Stimulated activated memory B cell treated with anti-CD40 and anti-IgM and Interleukin-4, amounts not matched to agents 10 μg/mL and 1 μg/mL and 100 μg/mL, for 72 hours (primary cell): ENCODE measurements around the gene ADGRG2.
"Not testable (repeated sequence)": the region's sequence is repeated elsewhere in the genome, so short reads cannot be mapped to it uniquely, and the experiment has no call there.

Experiments
- ATAC-seq: fragments of 150-1000 bp; cut with Tn5 transposase; 2 replicates; pipeline ENCODE4 v1.10.0; 2021
- H3K27ac Mint-ChIP-seq: one replicate; pipeline ENCODE4 v1.8.0; 2022; ENCODE audit warnings: mild to moderate bottlenecking, mixed read lengths
- H3K27me3 Mint-ChIP-seq: one replicate; pipeline ENCODE4 v1.8.0; 2022; ENCODE audit warnings: mixed read lengths
- H3K36me3 Mint-ChIP-seq: one replicate; pipeline ENCODE4 v1.8.0; 2022; ENCODE audit warnings: mixed read lengths
- H3K4me1 Mint-ChIP-seq: one replicate; pipeline ENCODE4 v1.8.0; 2022; ENCODE audit warnings: mixed read lengths
- H3K4me3 Mint-ChIP-seq: one replicate; pipeline ENCODE4 v1.8.0; 2022; ENCODE audit warnings: mild to moderate bottlenecking, moderate library complexity, mixed read lengths
- H3K9me3 Mint-ChIP-seq: one replicate; pipeline ENCODE4 v1.8.0; 2022; ENCODE audit warnings: mixed read lengths

Gene ADGRG2

GRCh38 chrX:19057856-19058255, 64.4 kb downstream of the ADGRG2 start:
- H3K9me3 Mint-ChIP-seq = no peaks in the 10 kb centered on the region

DNA sequence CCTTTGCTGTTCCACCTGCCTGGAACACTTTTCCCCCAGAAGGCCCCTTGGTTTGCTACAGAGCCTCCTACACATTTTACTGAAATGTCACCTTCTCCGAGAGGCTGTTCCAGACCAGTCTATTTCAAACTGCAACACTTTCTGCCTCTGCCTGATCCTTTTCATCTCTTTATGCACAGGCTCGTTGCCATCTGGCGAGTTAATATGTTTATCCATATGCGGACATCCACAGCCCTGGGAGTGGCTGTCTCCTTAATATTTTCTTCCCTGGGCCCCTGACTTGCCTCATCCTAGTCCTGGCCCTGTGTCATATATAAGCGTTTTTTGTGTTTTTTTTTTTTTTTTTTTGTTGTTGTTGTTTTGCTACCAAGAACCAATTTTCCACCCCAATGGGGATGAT, 73.2 kb downstream of the ADGRG2 start:
- no peak overlapping the region for H3K27ac Mint-ChIP-seq
- peaks cover 5% of the 10 kb centered on the region for H3K36me3 Mint-ChIP-seq
- H3K4me1 Mint-ChIP-seq = no peaks in the 10 kb centered on the region
- no peak for ATAC-seq
- H3K9me3 Mint-ChIP-seq = no peaks in the 10 kb centered on the region
- H3K27me3 Mint-ChIP-seq = no peaks in the 10 kb centered on the region
- H3K4me3 Mint-ChIP-seq = no peak overlapping the region

More at GRCh38 chrX:19057856-19058255, 64.4 kb downstream of the ADGRG2 start:
- Mint-ChIP-seq H3K4me3 (no peak overlapping the region), H3K36me3 (no peaks in the 10 kb centered on the region), H3K27ac (no peak overlapping the region), H3K27me3 (peaks cover 10% of the 10 kb centered on the region), H3K4me1 (no peaks in the 10 kb centered on the region)
- no peak for ATAC-seq

- Mint-ChIP-seq H3K27ac (no peak overlapping the region), H3K36me3 (peaks cover 5% of the 10 kb centered on the region), H3K4me1 (no peaks in the 10 kb centered on the region), H3K4me3 (no peak overlapping the region), H3K9me3 (no peaks in the 10 kb centered on the region), H3K27me3 (no peaks in the 10 kb centered on the region)
- ATAC-seq = no peak
Measured at GRCh38 chrX:19046343-19047215, 75.7 kb downstream of the ADGRG2 start.

GRCh38 chrX:19040373-19040772, 81.9 kb downstream of the ADGRG2 start:
- no peaks in the 10 kb centered on the region for H3K9me3 Mint-ChIP-seq
- ATAC-seq = no peak
- H3K27me3 Mint-ChIP-seq = no peaks in the 10 kb centered on the region
- no peaks in the 10 kb centered on the region for H3K4me1 Mint-ChIP-seq
- H3K4me3 Mint-ChIP-seq = no peak overlapping the region
- no peak overlapping the region for H3K27ac Mint-ChIP-seq
- peaks cover under 1% of the 10 kb centered on the region for H3K36me3 Mint-ChIP-seq

DNA sequence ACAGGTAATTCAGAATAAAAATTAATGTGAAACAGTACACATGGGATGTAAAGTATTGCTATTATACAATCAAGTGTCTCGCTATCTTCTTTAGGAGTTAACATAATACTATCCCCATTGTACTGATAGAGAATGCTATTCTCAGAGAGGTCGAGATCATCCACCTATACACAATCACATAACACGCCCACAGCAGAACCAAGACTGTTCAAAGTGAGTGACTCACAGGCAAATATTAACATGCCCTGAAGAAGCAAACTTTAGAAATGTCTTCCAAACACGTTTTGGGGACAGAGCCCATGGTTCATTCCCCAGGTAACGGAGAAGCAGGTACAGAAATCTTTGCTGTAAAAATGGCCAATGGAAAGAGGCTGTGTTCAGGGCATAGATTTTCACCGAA, 88.2 kb downstream of the ADGRG2 start:
- Mint-ChIP-seq H3K4me3 (no peak overlapping the region), H3K36me3 (no peaks in the 10 kb centered on the region), H3K9me3 (no peaks in the 10 kb centered on the region), H3K4me1 (no peaks in the 10 kb centered on the region), H3K27me3 (no peaks in the 10 kb centered on the region), H3K27ac (no peak overlapping the region)
- no peak for ATAC-seq

DNA sequence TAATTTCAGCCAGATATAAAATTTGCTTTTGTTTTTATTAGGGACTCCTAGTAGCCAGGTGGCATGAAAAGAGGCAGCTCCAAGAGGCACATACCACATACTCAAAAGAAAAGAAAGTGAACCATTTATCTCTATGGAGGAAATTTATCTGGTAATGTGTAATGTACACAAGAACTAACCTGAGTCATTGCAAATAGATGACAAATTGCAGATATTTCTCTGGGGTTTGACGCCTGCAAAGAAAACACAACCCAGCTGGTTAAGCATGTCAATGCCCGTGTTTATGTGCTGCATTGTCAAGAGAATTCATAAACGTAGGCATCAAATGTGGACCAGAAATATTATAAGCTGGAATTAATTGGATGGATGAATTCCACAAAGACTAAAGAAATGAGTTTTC, 91.5 kb downstream of the ADGRG2 start:
- Mint-ChIP-seq H3K4me3 (no peak overlapping the region), H3K36me3 (no peaks in the 10 kb centered on the region), H3K27me3 (no peaks in the 10 kb centered on the region), H3K9me3 (no peaks in the 10 kb centered on the region), H3K4me1 (no peaks in the 10 kb centered on the region), H3K27ac (no peak overlapping the region)
- no peak for ATAC-seq

DNA sequence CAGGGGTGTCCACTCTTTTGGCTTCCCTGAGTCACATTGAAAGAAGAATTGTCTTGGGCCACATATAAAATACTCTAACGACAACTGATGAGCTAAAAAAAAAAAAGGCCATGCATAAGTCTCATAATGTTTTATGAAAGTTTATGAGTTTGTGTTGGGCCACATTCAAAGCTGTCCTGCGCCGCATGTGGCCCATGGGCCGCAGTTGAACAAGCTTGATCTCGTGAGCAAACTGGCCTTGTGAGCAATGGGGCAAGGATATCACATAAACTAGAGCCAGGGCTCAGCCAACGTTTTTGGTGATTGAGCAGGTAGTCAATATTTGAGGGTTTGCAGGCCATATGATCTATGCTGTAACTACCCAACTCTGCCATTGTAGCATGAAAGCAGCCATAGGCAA, 93.7 kb downstream of the ADGRG2 start:
- no peak for ATAC-seq
- Mint-ChIP-seq H3K4me3 (no peak overlapping the region), H3K27ac (no peak overlapping the region), H3K9me3 (no peaks in the 10 kb centered on the region), H3K4me1 (no peaks in the 10 kb centered on the region), H3K36me3 (no peaks in the 10 kb centered on the region), H3K27me3 (no peaks in the 10 kb centered on the region)

GRCh38 chrX:19024366-19024765, 97.9 kb downstream of the ADGRG2 start:
- Mint-ChIP-seq H3K9me3 (no peaks in the 10 kb centered on the region), H3K4me1 (no peaks in the 10 kb centered on the region), H3K27ac (no peak overlapping the region), H3K4me3 (no peak overlapping the region), H3K36me3 (no peaks in the 10 kb centered on the region), H3K27me3 (no peaks in the 10 kb centered on the region)
- ATAC-seq = no peak

DNA sequence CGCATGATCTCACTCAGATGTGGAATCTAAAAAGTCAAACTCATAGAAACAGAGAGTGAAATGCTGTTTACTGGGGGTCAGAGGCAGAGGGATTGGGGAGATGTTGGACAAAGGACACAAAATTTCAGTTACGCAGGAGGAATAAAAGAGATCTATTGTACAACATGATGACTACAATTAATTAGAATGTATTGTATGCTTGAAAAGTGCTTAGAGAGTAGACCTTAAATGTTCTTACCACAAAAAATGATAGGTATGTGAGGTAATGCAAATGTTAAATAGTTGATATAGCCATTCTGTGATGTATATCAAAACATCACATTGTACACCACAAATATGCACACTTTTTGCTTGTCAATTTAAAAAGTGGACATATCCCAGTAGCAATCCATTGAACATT, 102.3 kb downstream of the ADGRG2 start:
- H3K4me3 Mint-ChIP-seq = no peak overlapping the region
- no peak for ATAC-seq
- H3K9me3 Mint-ChIP-seq = no peaks in the 10 kb centered on the region
- no peaks in the 10 kb centered on the region for H3K4me1 Mint-ChIP-seq
- no peaks in the 10 kb centered on the region for H3K27me3 Mint-ChIP-seq
- H3K36me3 Mint-ChIP-seq = no peaks in the 10 kb centered on the region
- H3K27ac Mint-ChIP-seq = no peak overlapping the region

DNA sequence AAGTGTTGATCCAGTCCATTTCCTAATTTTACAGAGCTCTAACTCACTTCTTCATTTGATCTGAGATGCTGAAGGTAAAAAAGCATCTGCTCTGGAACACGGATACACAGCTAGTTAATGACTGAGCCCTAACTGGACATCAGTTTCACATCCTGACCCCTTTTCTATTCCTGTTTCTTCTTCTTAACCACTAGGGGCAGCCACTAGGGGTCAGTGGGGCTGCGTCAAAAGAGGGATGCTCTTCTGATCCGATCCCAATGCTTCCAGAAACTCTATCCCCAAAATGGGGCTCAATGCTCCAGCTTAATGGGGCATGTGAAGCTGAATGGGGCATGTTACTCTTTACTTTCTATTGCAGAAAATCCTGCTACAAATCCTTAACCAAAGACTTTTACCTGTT, 105.0 kb downstream of the ADGRG2 start:
- H3K4me1 Mint-ChIP-seq = no peaks in the 10 kb centered on the region
- no peaks in the 10 kb centered on the region for H3K27me3 Mint-ChIP-seq
- H3K36me3 Mint-ChIP-seq = no peaks in the 10 kb centered on the region
- no peak overlapping the region for H3K27ac Mint-ChIP-seq
- no peak overlapping the region for H3K4me3 Mint-ChIP-seq
- no peaks in the 10 kb centered on the region for H3K9me3 Mint-ChIP-seq
- no peak for ATAC-seq

DNA sequence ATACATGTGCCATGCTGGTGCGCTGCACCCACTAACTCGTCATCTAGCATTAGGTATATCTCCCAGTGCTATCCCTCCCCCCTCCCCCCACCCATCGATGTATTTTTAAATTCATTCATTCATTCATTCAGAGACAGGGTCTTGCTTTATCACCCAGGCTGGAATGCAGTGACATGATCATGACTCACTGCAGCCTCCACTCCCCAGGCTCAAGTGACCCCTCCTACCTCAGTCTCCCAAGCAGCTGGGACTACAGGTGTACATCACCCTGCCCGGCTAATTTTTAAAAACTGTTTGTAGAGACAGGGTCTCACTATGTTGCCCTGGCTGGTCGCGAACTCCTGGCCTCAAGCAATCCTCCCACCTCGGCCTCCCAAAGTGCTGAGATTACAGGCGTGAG, 105.7 kb downstream of the ADGRG2 start:
- not testable (repeated sequence) for H3K36me3 Mint-ChIP-seq, H3K27ac Mint-ChIP-seq, H3K4me1 Mint-ChIP-seq, ATAC-seq, H3K9me3 Mint-ChIP-seq, H3K4me3 Mint-ChIP-seq, H3K27me3 Mint-ChIP-seq

DNA sequence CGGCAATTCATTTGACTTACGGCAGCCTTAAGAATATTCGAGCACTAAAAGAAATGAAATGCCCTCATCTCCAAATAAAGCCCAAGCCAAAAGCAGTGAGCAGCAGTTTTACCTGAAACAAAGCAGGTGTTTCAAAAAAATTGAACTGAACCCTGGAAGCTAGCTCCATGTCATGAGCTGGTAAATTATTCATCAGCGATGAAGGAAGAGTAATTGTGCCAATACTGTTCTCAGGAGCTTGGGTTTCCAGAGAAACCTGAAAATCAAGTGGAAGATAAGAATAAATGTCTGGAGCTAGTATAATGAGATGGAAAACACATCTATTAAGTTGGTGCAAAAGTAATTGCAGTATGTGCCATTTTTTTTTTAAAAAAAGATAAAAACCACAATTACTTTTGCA, 114.4 kb downstream of the ADGRG2 start:
- no peaks in the 10 kb centered on the region for H3K36me3 Mint-ChIP-seq
- H3K4me3 Mint-ChIP-seq = no peak overlapping the region
- no peak for ATAC-seq
- no peak overlapping the region for H3K27ac Mint-ChIP-seq
- no peaks in the 10 kb centered on the region for H3K4me1 Mint-ChIP-seq
- no peaks in the 10 kb centered on the region for H3K27me3 Mint-ChIP-seq
- H3K9me3 Mint-ChIP-seq = no peaks in the 10 kb centered on the region

- Mint-ChIP-seq H3K9me3 (no peaks in the 10 kb centered on the region), H3K27me3 (no peaks in the 10 kb centered on the region), H3K36me3 (no peaks in the 10 kb centered on the region), H3K4me3 (no peak overlapping the region), H3K4me1 (no peaks in the 10 kb centered on the region), H3K27ac (no peak overlapping the region)
- no peak for ATAC-seq
Measured at GRCh38 chrX:19007011-19007410, 115.3 kb downstream of the ADGRG2 start.

DNA sequence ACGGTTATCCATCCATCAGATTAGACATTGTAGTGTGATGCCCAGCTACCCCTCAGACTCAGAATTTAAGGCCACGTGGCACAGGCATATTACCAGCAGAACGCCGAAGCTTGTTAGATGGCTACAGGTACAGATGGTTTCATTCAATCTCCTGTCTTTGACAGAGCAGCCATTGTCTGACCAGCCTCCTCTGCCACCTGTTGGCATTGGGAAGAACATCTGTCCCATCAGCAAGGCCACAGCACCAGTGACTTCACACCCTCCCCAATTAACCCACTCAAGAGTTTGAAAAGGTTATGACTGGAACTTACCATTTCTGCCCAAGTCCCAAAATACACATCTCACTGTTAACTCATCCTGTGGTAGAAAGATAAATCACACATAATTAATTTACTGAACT, 116.4 kb downstream of the ADGRG2 start:
- no peaks in the 10 kb centered on the region for H3K36me3 Mint-ChIP-seq

DNA sequence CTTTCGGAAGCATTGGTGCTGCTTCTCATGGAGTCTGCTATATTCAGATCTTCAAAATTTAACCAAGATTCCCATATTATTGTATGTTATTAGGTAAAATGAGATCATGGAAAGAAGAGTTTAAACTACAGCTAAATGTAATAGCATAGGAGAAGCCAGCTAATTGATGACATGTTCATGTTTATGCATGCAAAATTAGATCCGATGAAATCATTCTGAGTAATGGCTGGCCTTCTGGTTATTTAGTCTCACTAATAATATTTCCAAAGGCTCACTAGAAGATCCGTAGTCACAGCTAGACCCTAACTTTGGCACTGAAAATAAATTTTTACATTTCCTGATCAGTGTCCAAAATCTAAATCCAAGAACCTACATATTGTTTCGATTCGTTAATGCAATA, 118.5 kb downstream of the ADGRG2 start:
- no peak overlapping the region for H3K4me3 Mint-ChIP-seq
- H3K9me3 Mint-ChIP-seq = no peaks in the 10 kb centered on the region
- no peaks in the 10 kb centered on the region for H3K4me1 Mint-ChIP-seq
- no peak overlapping the region for H3K27ac Mint-ChIP-seq
- H3K36me3 Mint-ChIP-seq = no peaks in the 10 kb centered on the region
- ATAC-seq = no peak
- no peaks in the 10 kb centered on the region for H3K27me3 Mint-ChIP-seq

More for the DNA sequence above, 116.4 kb downstream of the ADGRG2 start:
- H3K4me3 Mint-ChIP-seq = no peak overlapping the region
- ATAC-seq = no peak
- H3K9me3 Mint-ChIP-seq = no peaks in the 10 kb centered on the region
- H3K27ac Mint-ChIP-seq = no peak overlapping the region
- no peaks in the 10 kb centered on the region for H3K27me3 Mint-ChIP-seq
- no peaks in the 10 kb centered on the region for H3K4me1 Mint-ChIP-seq

DNA sequence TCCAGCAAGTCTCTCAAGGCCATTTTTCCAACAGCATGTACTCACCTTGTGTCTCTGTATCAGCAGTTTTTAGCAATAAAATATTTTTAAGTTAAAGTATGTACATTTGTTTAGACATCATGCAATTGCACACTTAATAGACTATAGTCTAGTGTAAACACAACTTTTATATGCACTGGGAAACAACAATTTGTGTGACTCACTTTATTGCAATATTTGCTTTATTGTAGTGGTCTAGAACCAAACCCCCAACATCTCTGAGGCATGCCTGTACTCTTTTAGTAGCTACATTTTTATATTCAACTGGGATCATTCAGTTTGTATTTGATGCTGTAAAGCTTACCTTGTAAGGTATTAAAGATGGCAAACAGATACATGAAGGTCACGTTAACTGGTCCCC, 123.6 kb downstream of the ADGRG2 start:
- no peak for ATAC-seq
- no peak overlapping the region for H3K4me3 Mint-ChIP-seq
- no peak overlapping the region for H3K27ac Mint-ChIP-seq
- H3K9me3 Mint-ChIP-seq = no peaks in the 10 kb centered on the region
- no peaks in the 10 kb centered on the region for H3K27me3 Mint-ChIP-seq
- H3K4me1 Mint-ChIP-seq = no peaks in the 10 kb centered on the region
- H3K36me3 Mint-ChIP-seq = no peaks in the 10 kb centered on the region
